Fibroblast of the aortic adventitia (primary cell): ENCODE results near the gene CCNF. TPM values are rescaled to one million over a fixed set of nuclear protein-coding genes. Genes with fewer than 3 reads are reported as not detected.

ENCODE experiments used
- DNase-seq: peaks from one replicate; pipeline ENCODE4 v3.0.0-alpha.2; 2010; ENCODE audit warnings: low read depth
- H3K4me3 ChIP-seq: 2 replicates; pipeline ENCODE4 v1.5.1; 2011; ENCODE audit warnings: low read depth, mild to moderate bottlenecking, control low read depth, low read length, moderate library complexity
- small RNA-seq: library from RNA; depleted of rRNA; stranded (forward); fragments of <200 nt; gene quantifications from one replicate; pipeline ENCODE3, GENCODE V24; 2012
- total RNA-seq: library from RNA; depleted of rRNA; stranded (reverse); fragments of >200 nt; gene quantifications from 2 replicates; pipeline ENCODE4 v1.2.3, GENCODE V29; 2012; ENCODE audit warnings: low replicate concordance
- TF ChIP-seq, protein P1 (sequence below): IDR thresholded peaks from 2 replicates; pipeline ENCODE4 v1.5.1; 2011; ENCODE audit warnings: mild to moderate bottlenecking, low read length, control low read depth, inconsistent platforms; ENCODE audit not compliant: insufficient read depth

Gene CCNF
- total RNA-seq, 1 donor = 21.1 TPM

DNA sequence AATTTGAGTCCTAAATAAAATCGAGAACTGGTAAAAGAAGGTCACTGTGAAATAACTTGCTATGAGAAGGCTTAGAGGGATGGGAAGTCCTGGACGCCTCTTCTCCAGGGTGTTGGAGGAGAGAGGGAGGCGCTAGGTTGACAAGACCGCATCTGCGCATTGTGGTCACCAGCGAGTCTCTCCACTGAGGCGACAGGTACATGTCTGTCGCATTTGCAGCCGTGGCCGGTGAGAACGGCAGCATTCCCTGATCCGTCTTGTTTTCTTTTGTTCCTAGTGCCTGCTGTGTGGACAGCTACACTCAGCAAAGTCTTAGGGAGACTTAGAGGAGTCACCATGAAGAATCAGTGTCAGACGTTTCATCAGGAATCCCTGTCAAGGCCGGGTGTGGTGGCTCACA lies 76.4 kb downstream of the CCNF start:
- TF ChIP-seq, protein P1, sequence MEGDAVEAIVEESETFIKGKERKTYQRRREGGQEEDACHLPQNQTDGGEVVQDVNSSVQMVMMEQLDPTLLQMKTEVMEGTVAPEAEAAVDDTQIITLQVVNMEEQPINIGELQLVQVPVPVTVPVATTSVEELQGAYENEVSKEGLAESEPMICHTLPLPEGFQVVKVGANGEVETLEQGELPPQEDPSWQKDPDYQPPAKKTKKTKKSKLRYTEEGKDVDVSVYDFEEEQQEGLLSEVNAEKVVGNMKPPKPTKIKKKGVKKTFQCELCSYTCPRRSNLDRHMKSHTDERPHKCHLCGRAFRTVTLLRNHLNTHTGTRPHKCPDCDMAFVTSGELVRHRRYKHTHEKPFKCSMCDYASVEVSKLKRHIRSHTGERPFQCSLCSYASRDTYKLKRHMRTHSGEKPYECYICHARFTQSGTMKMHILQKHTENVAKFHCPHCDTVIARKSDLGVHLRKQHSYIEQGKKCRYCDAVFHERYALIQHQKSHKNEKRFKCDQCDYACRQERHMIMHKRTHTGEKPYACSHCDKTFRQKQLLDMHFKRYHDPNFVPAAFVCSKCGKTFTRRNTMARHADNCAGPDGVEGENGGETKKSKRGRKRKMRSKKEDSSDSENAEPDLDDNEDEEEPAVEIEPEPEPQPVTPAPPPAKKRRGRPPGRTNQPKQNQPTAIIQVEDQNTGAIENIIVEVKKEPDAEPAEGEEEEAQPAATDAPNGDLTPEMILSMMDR = no peak
- no peak for DNase-seq
- no peak overlapping the region for H3K4me3 ChIP-seq

DNA sequence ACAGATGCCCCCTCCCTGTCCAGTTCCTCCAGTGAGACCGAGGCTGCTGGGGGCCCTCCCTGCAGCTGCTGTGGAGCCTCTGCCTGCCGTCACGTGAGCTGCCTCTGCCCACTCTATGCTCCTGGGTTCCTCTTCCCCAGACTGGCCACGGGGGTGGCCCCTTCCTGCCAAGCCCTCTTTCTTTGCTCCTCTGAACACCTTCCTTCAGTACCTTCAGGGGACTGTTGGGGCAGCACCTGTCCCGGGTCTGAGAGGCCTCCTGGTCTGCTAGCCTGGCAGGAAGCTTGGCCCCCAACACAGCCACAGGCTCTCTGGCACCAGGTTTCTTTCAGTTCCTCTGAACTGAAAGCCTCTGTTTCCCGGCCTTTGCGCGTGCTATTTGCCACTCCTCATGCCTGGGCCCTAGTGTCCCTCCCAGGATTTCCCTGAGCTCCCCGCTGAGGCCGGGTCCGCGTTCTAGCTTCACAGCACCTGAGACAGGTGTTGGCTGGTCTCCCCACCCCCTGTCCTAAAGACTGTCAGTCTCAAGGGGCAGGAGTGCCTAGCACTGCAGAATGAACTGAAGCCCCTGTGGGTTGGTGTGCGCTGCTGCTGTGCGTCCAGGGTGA lies 77.9 kb downstream of the CCNF start:
- TF ChIP-seq, protein P1 = no peak
- DNase-seq = no peak
- no peak overlapping the region for H3K4me3 ChIP-seq

DNA sequence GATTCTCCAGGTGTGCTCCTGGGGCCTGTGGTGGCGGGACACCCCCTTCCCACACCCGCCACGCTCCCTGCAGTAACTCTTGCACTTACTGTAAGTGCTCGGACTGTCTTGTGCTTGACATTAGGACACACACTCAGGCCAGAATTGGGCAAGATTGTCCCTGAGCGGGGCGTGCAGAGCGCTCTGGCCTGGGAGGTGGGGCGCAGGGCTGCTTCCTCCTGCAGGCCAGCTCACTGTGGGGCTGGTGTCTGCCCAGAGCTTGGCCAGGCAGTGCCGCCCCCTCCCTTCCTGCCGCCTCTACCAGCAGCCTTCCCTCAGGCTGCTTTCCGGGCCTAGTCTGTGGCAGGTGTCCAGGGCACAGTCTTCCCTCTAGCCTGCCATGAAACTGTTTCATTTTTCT lies 78.4 kb downstream of the CCNF start:
- no peak overlapping the region for H3K4me3 ChIP-seq
- no peak for DNase-seq
- TF ChIP-seq, protein P1 = no peak

Small RNA genes lying within 50 kb of the gene (small RNA-seq; reads per million reads assigned to genes)
- 0.57 reads per million for gene MIR6768

Other genes starting within 250 kb of the CCNF start
- gene CASKIN1, start 232.8 kb upstream of the CCNF start, total RNA-seq = 0.18 TPM in 1 of 2 replicates, not detected in the other
- 27.4 and 30.8 TPM in 2 replicates for gene MLST8, start 224.0 kb upstream of the CCNF start, total RNA-seq
- 0.57 and 2.4 TPM in 2 replicates for gene BRICD5, start 218.6 kb upstream of the CCNF start, total RNA-seq
- 7.6 and 11.3 TPM in 2 replicates for gene PGP, start 214.6 kb upstream of the CCNF start, total RNA-seq
- 18.7 and 41.7 TPM in 2 replicates for gene E4F1, start 205.9 kb upstream of the CCNF start, total RNA-seq
- gene DNASE1L2, start 193.0 kb upstream of the CCNF start, total RNA-seq = 0.16 and 0.63 TPM in 2 replicates
- 34.9 and 41.1 TPM in 2 replicates for gene ECI1, start 177.9 kb upstream of the CCNF start, total RNA-seq
- 49.5 and 94.7 TPM in 2 replicates for gene RNPS1, start 161.3 kb upstream of the CCNF start, total RNA-seq
- 1.8 and 2.4 TPM in 2 replicates for gene ABCA3, start 88.7 kb upstream of the CCNF start, total RNA-seq
- 1.9 and 11.7 TPM in 2 replicates for gene TEDC2, start 30.7 kb downstream of the CCNF start, total RNA-seq
- 0.45 and 2.8 TPM in 2 replicates for gene NTN3, start 41.9 kb downstream of the CCNF start, total RNA-seq
- 11.9 and 16.1 TPM in 2 replicates for gene TBC1D24, start 45.7 kb downstream of the CCNF start, total RNA-seq
- 5.3 and 48.9 TPM in 2 replicates for gene ATP6V0C, start 84.5 kb downstream of the CCNF start, total RNA-seq
- 59.9 and 74.3 TPM in 2 replicates for gene AMDHD2, start 90.9 kb downstream of the CCNF start, total RNA-seq
- gene CEMP1, start 102.0 kb downstream of the CCNF start, total RNA-seq = not detected in 2 replicates
- 27.9 and 29.9 TPM in 2 replicates for gene PDPK1, start 108.6 kb downstream of the CCNF start, total RNA-seq